Cardiac muscle cell (in vitro differentiated cells and primary cell): Measurements from ENCODE around the gene TRIO. TPM values are rescaled to one million over a fixed set of nuclear protein-coding genes. Genes with fewer than 3 reads are reported as not detected.

Source experiments
- DNase-seq, 2 donors: peaks; one replicate each; pipeline versions ENCODE4 v3.0.0 to v3.0.0-alpha.2; 2010 to 2017; ENCODE audit warnings: low read depth in 1 of 2, low spot score in 1 of 2
- H3K27ac ChIP-seq: fragments of 200-600 bp; sonication (generic); 2 replicates; pipeline ENCODE4 v1.5.1; 2016
- H3K27me3 ChIP-seq: fragments of 200-600 bp; sonication (generic); 2 replicates; pipeline ENCODE4 v1.6.0; 2016; ENCODE audit warnings: control low read depth
- H3K36me3 ChIP-seq: fragments of 200-600 bp; sonication (generic); 2 replicates; pipeline ENCODE4 v1.5.1; 2016; ENCODE audit warnings: control low read depth
- H3K4me1 ChIP-seq: fragments of 200-600 bp; sonication (generic); 2 replicates; pipeline ENCODE4 v1.8.1; 2017; ENCODE audit warnings: low read depth, mild to moderate bottlenecking, mixed run types
- H3K4me3 ChIP-seq: fragments of 200-600 bp; sonication (generic); 2 replicates; pipeline ENCODE4 v1.5.1; 2016; ENCODE audit warnings: mild to moderate bottlenecking
- H3K9me3 ChIP-seq: fragments of 200-600 bp; sonication (generic); 2 replicates; pipeline ENCODE4 v1.5.1; 2017; ENCODE audit warnings: low read depth, mild to moderate bottlenecking, control low read depth
- CTCF ChIP-seq: IDR thresholded peaks from 2 replicates; pipeline ENCODE4 v1.5.1; 2012; ENCODE audit warnings: low read depth, mild to moderate bottlenecking, low read length
- polyA plus RNA-seq: library from polyadenylated mRNA; unstranded; fragments of >200 nt; fragmentation: Nextera tagmentation; extraction: Ambion mirVana; gene quantifications from 2 replicates; pipeline ENCODE4 v1.2.1, GENCODE V29; 2016
- total RNA-seq: library from RNA; depleted of rRNA; stranded (reverse); fragments of >200 nt; gene quantifications from 2 replicates; pipeline ENCODE4 v1.2.3, GENCODE V29; 2016

Gene TRIO
- total and polyA plus RNA-seq, 2 experiments from 2014 or later: 15.5 to 104 TPM

GRCh38 chr5:14197056-14197455, 53.9 kb downstream of the TRIO start:
- Histone ChIP-seq H3K27ac (no peak overlapping the region), H3K4me1 (peaks cover 19% of the 10 kb centered on the region)
- TF ChIP-seq CTCF: no peak

GRCh38 chr5:14199902-14200301, 56.8 kb downstream of the TRIO start:
- Histone ChIP-seq H3K27me3 (no peaks in the 10 kb centered on the region), H3K9me3 (no peaks in the 10 kb centered on the region), H3K36me3 (no peaks in the 10 kb centered on the region), H3K27ac (no peak overlapping the region), H3K4me3 (no peak overlapping the region), H3K4me1 (peaks cover 35% of the 10 kb centered on the region)
- TF ChIP-seq CTCF: no peak
- no peak for DNase-seq

More at GRCh38 chr5:14197056-14197455, 53.9 kb downstream of the TRIO start:
- DNase-seq: no peak
- Histone ChIP-seq H3K27me3 (no peaks in the 10 kb centered on the region), H3K4me3 (no peak overlapping the region), H3K9me3 (no peaks in the 10 kb centered on the region), H3K36me3 (no peaks in the 10 kb centered on the region)

GRCh38 chr5:14200312-14200990, 57.3 kb downstream of the TRIO start:
- TF ChIP-seq CTCF: no peak
- no peaks in the 10 kb centered on the region for H3K36me3 ChIP-seq
- no peak overlapping the region for H3K4me3 ChIP-seq
- no peaks in the 10 kb centered on the region for H3K9me3 ChIP-seq
- H3K4me1 ChIP-seq: peaks cover 33% of the 10 kb centered on the region
- no peak overlapping the region for H3K27ac ChIP-seq
- DNase-seq: no peak
- H3K27me3 ChIP-seq: no peaks in the 10 kb centered on the region

DNA sequence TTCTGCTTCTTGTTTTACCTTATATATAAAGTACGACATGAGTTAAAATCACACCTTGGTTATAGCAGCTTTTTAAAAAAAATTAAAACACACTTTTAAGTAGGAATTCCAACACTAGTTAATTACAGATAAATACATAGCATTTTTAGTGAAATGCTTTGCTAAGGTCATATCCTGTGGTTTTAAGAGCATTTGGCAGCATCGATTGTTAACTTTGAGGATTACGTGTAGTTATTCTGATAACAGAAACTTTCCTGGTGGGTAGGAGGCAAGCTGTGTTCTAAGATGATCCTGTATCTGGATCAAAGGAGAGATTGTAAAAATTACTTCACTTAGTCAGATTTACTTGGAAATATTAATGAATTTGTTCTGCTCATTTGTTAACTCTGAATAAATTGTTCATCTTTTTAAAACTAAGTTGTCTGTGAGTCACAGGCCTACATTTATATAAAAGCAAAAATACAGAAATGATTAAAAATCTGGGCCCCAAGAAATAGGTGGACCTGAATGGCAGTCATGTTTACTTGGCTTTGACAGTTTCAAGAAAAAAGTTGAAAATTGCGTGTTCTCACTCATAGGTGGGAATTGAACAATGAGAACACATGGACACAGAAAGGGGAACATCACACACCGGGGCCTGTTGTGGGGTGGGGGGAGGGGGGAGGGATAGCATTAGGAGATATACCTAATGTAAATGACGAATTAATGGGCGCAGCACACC, 58.3 kb downstream of the TRIO start:
- no peak overlapping the region for H3K27ac ChIP-seq

DNA sequence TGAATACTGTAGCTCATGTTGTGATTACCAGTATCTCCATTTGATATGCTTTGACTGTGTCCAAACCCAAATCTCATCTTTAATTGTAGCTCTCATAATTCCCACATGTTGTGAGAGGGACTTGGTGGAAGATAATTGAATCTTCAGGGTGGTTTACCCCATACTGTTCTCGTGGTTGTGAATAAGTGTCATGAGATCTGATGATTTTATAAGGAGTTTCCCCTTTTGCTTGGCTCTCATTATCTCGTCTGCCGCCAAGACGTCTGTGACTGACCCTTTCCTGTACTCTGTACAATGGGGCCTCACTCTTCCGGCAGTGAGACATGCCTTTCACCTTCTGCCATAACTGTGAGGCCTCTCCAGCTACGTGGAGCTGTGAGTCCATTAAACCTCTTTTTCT, 59.3 kb downstream of the TRIO start:
- TF ChIP-seq CTCF: no peak
- Histone ChIP-seq H3K9me3 (no peaks in the 10 kb centered on the region), H3K4me1 (peaks cover 30% of the 10 kb centered on the region), H3K36me3 (no peaks in the 10 kb centered on the region), H3K27ac (no peak overlapping the region), H3K27me3 (no peaks in the 10 kb centered on the region), H3K4me3 (no peak overlapping the region)
- DNase-seq: peak in 1 of 2 donors; percentile 50

More for the DNA sequence above, 58.3 kb downstream of the TRIO start:
- Histone ChIP-seq H3K36me3 (no peaks in the 10 kb centered on the region), H3K4me1 (peaks cover 33% of the 10 kb centered on the region), H3K4me3 (no peak overlapping the region), H3K27me3 (no peaks in the 10 kb centered on the region), H3K9me3 (no peaks in the 10 kb centered on the region)
- TF ChIP-seq CTCF: no peak
- DNase-seq: peak in 1 of 2 donors; percentile 63
